ENCODE results near the gene ZYX. TPM values are rescaled to one million over a fixed set of nuclear protein-coding genes. Genes with fewer than 3 reads are reported as not detected.
"Not testable (repeated sequence)": the region's sequence is repeated elsewhere in the genome, so short reads cannot be mapped to it uniquely, and the experiment has no call there.

The ZYX gene
- total RNA-seq, 1 donor from 2014 or later: 290 TPM

DNA sequence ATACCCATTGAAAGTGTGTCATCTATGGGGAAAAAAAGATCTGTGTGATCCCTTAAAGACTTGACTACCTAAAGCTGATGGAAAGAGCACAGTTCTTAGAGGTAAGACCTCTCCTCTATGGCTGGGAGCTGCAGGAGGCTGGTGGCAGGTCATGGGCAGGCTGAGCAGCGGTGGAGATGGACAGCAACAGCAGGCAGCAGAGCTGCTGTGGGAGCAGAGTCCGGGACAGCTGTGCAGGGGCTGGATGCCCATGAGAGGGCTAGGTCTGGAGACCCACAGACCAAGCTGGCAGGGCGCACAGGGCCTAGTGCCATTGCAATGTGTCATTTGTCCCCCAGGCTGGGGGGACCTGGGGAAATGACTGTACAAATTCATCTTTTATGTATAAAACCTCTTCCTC is 40.9 kb downstream of the ZYX start:
- H3K27ac Mint-ChIP-seq: no peak overlapping the region
- H3K4me1 Mint-ChIP-seq: peaks cover 22% of the 10 kb centered on the region
- no peak for DNase-seq (ENCODE audit: low spot score in 2 of 2, unreplicated experiment in 2 of 2)
- H3K9me3 Mint-ChIP-seq: no peaks in the 10 kb centered on the region
- H3K36me3 Mint-ChIP-seq: no peaks in the 10 kb centered on the region
- H3K4me3 Mint-ChIP-seq: no peak overlapping the region
- no peaks in the 10 kb centered on the region for H3K27me3 Mint-ChIP-seq (ENCODE audit: low read depth)
- TF ChIP-seq, protein P1, sequence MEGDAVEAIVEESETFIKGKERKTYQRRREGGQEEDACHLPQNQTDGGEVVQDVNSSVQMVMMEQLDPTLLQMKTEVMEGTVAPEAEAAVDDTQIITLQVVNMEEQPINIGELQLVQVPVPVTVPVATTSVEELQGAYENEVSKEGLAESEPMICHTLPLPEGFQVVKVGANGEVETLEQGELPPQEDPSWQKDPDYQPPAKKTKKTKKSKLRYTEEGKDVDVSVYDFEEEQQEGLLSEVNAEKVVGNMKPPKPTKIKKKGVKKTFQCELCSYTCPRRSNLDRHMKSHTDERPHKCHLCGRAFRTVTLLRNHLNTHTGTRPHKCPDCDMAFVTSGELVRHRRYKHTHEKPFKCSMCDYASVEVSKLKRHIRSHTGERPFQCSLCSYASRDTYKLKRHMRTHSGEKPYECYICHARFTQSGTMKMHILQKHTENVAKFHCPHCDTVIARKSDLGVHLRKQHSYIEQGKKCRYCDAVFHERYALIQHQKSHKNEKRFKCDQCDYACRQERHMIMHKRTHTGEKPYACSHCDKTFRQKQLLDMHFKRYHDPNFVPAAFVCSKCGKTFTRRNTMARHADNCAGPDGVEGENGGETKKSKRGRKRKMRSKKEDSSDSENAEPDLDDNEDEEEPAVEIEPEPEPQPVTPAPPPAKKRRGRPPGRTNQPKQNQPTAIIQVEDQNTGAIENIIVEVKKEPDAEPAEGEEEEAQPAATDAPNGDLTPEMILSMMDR (IDR thresholded peaks at IDR 0.05; ENCODE audit: unreplicated experiment): no peak

DNA sequence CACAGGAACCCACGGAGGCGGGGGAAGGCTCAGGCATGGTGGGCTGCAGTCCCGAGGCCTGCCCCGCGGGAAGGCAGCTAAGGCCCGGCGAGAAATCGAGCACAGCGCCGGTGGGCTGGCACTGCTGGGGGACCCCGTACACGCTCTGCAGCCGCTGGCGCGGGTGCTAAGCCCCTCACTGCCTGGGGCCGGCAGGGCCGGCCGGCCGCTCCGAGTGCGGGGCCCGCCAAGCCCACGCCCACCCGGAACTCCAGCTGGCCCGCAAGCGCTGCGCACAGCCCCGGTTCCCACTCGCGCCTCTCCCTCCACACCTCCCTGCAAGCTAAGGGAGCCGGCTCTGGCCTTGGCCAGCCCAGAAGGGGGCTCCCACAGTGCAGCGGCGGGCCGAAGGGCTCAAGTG is 43.3 kb downstream of the ZYX start:
- H3K27me3 Mint-ChIP-seq (ENCODE audit: low read depth); H3K4me3 Mint-ChIP-seq; H3K9me3 Mint-ChIP-seq; H3K36me3 Mint-ChIP-seq; DNase-seq (ENCODE audit: low spot score in 2 of 2, unreplicated experiment in 2 of 2); H3K4me1 Mint-ChIP-seq; H3K27ac Mint-ChIP-seq: not testable (repeated sequence)

DNA sequence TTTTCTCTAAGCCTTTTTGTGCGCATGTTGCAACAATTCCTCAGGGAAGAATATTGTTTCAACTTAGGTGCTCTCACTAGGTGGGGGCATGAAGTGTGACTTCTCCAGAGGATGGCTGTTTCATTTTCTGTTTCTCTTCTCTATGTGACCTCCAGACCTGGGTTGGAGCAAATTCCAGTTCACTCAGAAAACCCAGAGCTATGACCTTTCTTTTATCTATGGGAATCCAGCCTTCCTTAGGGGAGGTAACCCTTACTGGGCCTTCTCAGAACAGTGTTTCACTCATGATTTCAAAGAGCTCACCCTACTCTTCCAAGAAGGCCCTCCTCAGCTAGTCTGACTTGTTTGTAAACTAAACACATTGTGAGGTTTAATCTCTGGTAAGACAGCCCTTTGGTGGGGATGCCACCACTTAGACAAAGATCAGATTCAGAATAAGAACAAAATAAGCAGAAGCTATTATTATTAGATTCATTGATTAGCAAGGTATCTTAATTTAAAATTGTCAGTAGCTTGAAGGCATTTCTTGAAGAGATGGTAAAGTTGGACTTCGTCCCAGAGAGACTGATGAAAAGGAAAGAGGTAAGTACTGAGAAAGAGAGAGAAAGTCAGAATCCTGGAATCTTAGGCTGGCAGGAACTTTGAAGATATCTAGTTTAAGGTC is 45.5 kb downstream of the ZYX start:
- no peak for DNase-seq (ENCODE audit: low spot score in 2 of 2, unreplicated experiment in 2 of 2)
- TF ChIP-seq, protein P1 (IDR thresholded peaks at IDR 0.05; ENCODE audit: unreplicated experiment): no peak
- Mint-ChIP-seq H3K9me3 (no peaks in the 10 kb centered on the region), H3K4me1 (no peaks in the 10 kb centered on the region), H3K27me3 (ENCODE audit: low read depth) (no peaks in the 10 kb centered on the region), H3K36me3 (no peaks in the 10 kb centered on the region), H3K4me3 (no peak overlapping the region), H3K27ac (no peak overlapping the region)

DNA sequence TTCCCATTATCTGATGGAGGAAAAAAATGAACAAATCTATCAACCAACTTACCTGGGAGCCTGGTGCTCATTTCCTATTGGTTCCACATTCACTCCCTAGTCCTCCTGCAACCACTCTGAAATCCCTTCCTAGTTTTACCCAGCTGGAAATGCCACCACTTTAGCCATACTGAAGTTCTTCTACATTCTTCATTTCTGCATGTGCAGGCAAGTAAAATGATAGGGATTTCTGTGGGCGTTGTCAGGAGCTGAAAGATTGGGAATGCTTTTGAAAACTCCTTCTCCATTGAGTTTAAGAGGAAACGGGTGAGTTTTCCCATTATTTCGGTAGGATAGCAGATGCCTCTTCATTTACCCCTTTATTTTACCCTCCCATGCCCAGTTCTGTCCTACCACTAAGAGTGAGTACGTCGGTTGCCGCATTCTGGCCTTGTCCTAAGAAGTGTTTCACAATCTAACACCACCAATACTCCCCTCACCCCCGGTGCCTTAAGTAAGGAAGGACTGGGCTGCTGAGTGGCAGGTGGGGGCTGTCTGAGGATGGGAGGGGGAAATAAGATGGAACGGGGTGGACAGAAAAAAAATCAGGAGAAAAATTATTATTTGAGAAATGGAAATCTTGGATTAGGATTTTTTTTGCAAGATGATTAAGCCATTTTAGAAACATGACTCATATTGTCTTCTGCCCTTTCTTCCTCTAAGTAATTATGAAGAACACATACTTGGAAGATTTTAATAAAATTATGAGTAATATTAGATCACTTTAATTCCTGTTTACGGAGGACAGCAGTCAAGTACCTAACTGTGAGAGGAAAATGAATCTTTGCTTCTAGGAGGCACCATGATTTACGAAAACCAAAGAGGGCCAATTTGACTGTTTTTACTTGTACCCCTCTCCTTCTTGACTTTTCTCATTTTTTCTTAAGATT is 48.9 kb downstream of the ZYX start:
- Mint-ChIP-seq H3K36me3 (no peaks in the 10 kb centered on the region), H3K4me1 (no peaks in the 10 kb centered on the region), H3K27me3 (ENCODE audit: low read depth) (no peaks in the 10 kb centered on the region), H3K27ac (no peak overlapping the region), H3K9me3 (no peaks in the 10 kb centered on the region), H3K4me3 (no peak overlapping the region)
- TF ChIP-seq, protein P1 (IDR thresholded peaks at IDR 0.05; ENCODE audit: unreplicated experiment): no peak
- no peak for DNase-seq (ENCODE audit: low spot score in 2 of 2, unreplicated experiment in 2 of 2)

DNA sequence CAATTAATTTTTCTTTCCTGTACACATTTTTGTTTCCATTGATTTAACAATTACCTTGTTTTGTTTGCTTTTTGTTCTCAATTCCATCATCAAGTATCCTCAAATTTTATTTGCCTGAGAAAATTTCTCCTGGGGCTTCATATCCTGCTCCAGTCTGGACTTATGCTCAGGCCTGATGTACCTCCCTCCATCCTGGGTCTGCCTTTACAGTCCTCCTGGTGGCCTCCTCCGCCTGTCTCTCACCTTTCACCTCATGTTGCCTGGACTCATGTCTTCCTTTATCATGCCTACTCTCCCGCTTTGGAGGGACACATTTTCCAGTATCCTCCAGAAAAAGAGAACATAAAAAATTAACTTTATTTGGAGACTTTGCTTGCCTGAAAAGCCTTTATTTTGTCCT is 50.0 kb downstream of the ZYX start:
- no peak overlapping the region for H3K27ac Mint-ChIP-seq
- no peak for DNase-seq (ENCODE audit: low spot score in 2 of 2, unreplicated experiment in 2 of 2)
- H3K4me1 Mint-ChIP-seq: no peaks in the 10 kb centered on the region
- H3K9me3 Mint-ChIP-seq: no peaks in the 10 kb centered on the region
- no peaks in the 10 kb centered on the region for H3K36me3 Mint-ChIP-seq
- TF ChIP-seq, protein P1 (IDR thresholded peaks at IDR 0.05; ENCODE audit: unreplicated experiment): no peak
- no peak overlapping the region for H3K4me3 Mint-ChIP-seq
- H3K27me3 Mint-ChIP-seq (ENCODE audit: low read depth): no peaks in the 10 kb centered on the region

DNA sequence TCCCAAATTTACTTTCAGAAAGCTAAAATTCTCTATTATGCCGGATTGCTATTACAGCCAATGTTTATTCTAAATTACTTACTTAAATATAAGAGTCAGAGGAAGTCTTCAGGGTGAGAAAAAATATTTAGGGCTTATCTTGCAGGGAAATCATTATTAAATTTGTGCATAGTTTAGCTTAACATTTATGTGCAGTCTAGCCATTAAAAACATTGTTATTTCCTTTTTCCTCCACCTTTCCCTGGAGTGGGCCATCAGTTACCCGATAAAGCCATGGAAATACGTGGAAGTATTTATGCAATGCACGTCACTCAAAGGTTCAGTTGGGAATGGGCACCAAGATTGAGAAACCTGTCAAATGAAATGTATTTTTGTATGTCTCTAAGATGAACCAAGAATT is 52.6 kb downstream of the ZYX start:
- Mint-ChIP-seq H3K36me3 (no peaks in the 10 kb centered on the region), H3K9me3 (peaks cover 3% of the 10 kb centered on the region), H3K4me3 (no peak overlapping the region), H3K4me1 (no peaks in the 10 kb centered on the region), H3K27ac (no peak overlapping the region), H3K27me3 (ENCODE audit: low read depth) (no peaks in the 10 kb centered on the region)
- no peak for DNase-seq (ENCODE audit: low spot score in 2 of 2, unreplicated experiment in 2 of 2)
- TF ChIP-seq, protein P1 (IDR thresholded peaks at IDR 0.05; ENCODE audit: unreplicated experiment): no peak

Measured in mesothelial cell of epicardium (in vitro differentiated cells).